ENCODE results near the gene CDH24.

DNA sequence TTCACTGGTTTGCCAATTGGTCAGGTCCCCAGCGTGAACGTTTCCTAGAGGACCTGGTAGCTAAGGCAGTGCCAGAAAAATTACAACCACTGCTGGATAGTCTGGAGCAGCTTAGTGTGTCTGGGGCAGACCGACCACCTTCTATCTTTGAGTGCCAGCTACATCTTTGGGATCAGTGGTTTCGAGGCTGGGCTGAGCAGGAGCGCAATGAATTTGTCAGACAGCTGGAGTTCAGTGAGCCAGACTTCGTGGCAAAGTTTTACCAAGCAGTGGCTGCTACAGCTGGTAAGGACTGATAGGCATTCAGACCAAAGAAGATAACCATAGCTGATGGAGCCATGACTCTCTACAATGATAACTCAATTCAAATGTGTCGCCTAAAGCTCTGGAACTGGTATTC, 40.5 kb upstream of the CDH24 start:
- TF ChIP-seq, protein P1, sequence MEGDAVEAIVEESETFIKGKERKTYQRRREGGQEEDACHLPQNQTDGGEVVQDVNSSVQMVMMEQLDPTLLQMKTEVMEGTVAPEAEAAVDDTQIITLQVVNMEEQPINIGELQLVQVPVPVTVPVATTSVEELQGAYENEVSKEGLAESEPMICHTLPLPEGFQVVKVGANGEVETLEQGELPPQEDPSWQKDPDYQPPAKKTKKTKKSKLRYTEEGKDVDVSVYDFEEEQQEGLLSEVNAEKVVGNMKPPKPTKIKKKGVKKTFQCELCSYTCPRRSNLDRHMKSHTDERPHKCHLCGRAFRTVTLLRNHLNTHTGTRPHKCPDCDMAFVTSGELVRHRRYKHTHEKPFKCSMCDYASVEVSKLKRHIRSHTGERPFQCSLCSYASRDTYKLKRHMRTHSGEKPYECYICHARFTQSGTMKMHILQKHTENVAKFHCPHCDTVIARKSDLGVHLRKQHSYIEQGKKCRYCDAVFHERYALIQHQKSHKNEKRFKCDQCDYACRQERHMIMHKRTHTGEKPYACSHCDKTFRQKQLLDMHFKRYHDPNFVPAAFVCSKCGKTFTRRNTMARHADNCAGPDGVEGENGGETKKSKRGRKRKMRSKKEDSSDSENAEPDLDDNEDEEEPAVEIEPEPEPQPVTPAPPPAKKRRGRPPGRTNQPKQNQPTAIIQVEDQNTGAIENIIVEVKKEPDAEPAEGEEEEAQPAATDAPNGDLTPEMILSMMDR (conservative IDR thresholded peaks at IDR 0.05; ENCODE audit: low read depth, low read length), result no peak
- TF ChIP-seq EZH2 (IDR thresholded peaks at IDR 0.05; ENCODE audit: low read length, unreplicated experiment) (no peak), EZH2phosphoT487 (IDR thresholded peaks at IDR 0.05; ENCODE audit: borderline replicate concordance, low read length) (no peak)

All from PC-3 (cell line).